ENCODE results near the gene BACH2. TPM values are rescaled to one million over a fixed set of nuclear protein-coding genes. Genes with fewer than 3 reads are reported as not detected.

The BACH2 gene
- total RNA-seq, 2 donors from 2014 or later, result 5.2 to 5.7 TPM

GRCh38 chr6:90053614-90054013 lies 243.0 kb downstream of the BACH2 start:
- H3K4me1 ChIP-seq (replicated peaks), result no peaks in the 10 kb centered on the region
- H3K27me3 ChIP-seq (replicated peaks; ENCODE audit: insufficient read depth), result no peaks in the 10 kb centered on the region
- no peaks in the 10 kb centered on the region for H3K36me3 ChIP-seq
- no peak for DNase-seq (ENCODE audit: low spot score)
- H3K9me3 ChIP-seq, result no peaks in the 10 kb centered on the region
- intact Hi-C loops (cut with DNase I), result no loop called here
- no peak overlapping the region for H3K4me3 ChIP-seq
- WGBS, result 97% methylated on average over 5 of the region's 5 CpGs
- H3K27ac ChIP-seq, result no peak overlapping the region
- no peak for TF ChIP-seq POLR2A (IDR thresholded peaks at IDR 0.05)
- TF ChIP-seq POLR2AphosphoS5 (IDR thresholded peaks at IDR 0.05), result no peak
- no peak for TF ChIP-seq CTCF (IDR thresholded peaks at IDR 0.05)

- H3K4me3 ChIP-seq, result no peak overlapping the region
- WGBS, result 79% methylated on average over 5 of the region's 5 CpGs
- intact Hi-C loops (cut with DNase I), result no loop called here
- DNase-seq (ENCODE audit: low spot score), result no peak
- H3K27me3 ChIP-seq (replicated peaks; ENCODE audit: insufficient read depth), result no peaks in the 10 kb centered on the region
- no peaks in the 10 kb centered on the region for H3K9me3 ChIP-seq
- no peaks in the 10 kb centered on the region for H3K36me3 ChIP-seq
- no peaks in the 10 kb centered on the region for H3K4me1 ChIP-seq (replicated peaks)
- TF ChIP-seq CTCF (IDR thresholded peaks at IDR 0.05) (no peak), POLR2AphosphoS5 (IDR thresholded peaks at IDR 0.05) (no peak), POLR2A (IDR thresholded peaks at IDR 0.05) (no peak)
- no peak overlapping the region for H3K27ac ChIP-seq
Observed at GRCh38 chr6:90049295-90049694, 247.3 kb downstream of the BACH2 start.

GRCh38 chr6:90048206-90048967 lies 248.3 kb downstream of the BACH2 start:
- H3K4me1 ChIP-seq (replicated peaks), result no peaks in the 10 kb centered on the region
- H3K27ac ChIP-seq, result no peak overlapping the region
- H3K9me3 ChIP-seq, result no peaks in the 10 kb centered on the region
- no peaks in the 10 kb centered on the region for H3K27me3 ChIP-seq (replicated peaks; ENCODE audit: insufficient read depth)
- DNase-seq (ENCODE audit: low spot score), result no peak
- 98% methylated on average over 2 of the region's 2 CpGs for WGBS
- H3K36me3 ChIP-seq, result no peaks in the 10 kb centered on the region
- intact Hi-C loops (cut with DNase I), result no loop called here
- no peak for TF ChIP-seq POLR2A (IDR thresholded peaks at IDR 0.05)
- no peak for TF ChIP-seq POLR2AphosphoS5 (IDR thresholded peaks at IDR 0.05)
- no peak for TF ChIP-seq CTCF (IDR thresholded peaks at IDR 0.05)
- no peak overlapping the region for H3K4me3 ChIP-seq

GRCh38 chr6:90045535-90045934 lies 251.1 kb downstream of the BACH2 start:
- intact Hi-C loops (cut with DNase I), result no loop called here
- H3K36me3 ChIP-seq, result no peaks in the 10 kb centered on the region
- no peak overlapping the region for H3K27ac ChIP-seq
- no peaks in the 10 kb centered on the region for H3K9me3 ChIP-seq
- H3K27me3 ChIP-seq (replicated peaks; ENCODE audit: insufficient read depth), result no peaks in the 10 kb centered on the region
- no peak overlapping the region for H3K4me3 ChIP-seq
- no peak for TF ChIP-seq POLR2AphosphoS5 (IDR thresholded peaks at IDR 0.05)
- TF ChIP-seq POLR2A (IDR thresholded peaks at IDR 0.05), result no peak
- no peak for TF ChIP-seq CTCF (IDR thresholded peaks at IDR 0.05)
- H3K4me1 ChIP-seq (replicated peaks), result no peaks in the 10 kb centered on the region
- DNase-seq (ENCODE audit: low spot score), result no peak
- 93% methylated on average over 2 of the region's 2 CpGs for WGBS

GRCh38 chr6:90044833-90045381 lies 251.7 kb downstream of the BACH2 start:
- H3K9me3 ChIP-seq, result no peaks in the 10 kb centered on the region
- intact Hi-C loops (cut with DNase I), result no loop called here
- H3K4me1 ChIP-seq (replicated peaks), result no peaks in the 10 kb centered on the region
- no peak for DNase-seq (ENCODE audit: low spot score)
- no peak overlapping the region for H3K4me3 ChIP-seq
- TF ChIP-seq POLR2AphosphoS5 (IDR thresholded peaks at IDR 0.05) (no peak), CTCF (IDR thresholded peaks at IDR 0.05) (no peak), POLR2A (IDR thresholded peaks at IDR 0.05) (no peak)
- 67% methylated on average over 3 of the region's 3 CpGs for WGBS
- no peaks in the 10 kb centered on the region for H3K36me3 ChIP-seq
- no peaks in the 10 kb centered on the region for H3K27me3 ChIP-seq (replicated peaks; ENCODE audit: insufficient read depth)
- H3K27ac ChIP-seq, result no peak overlapping the region
